Hepatocyte (in vitro differentiated cells): ENCODE measurements around the gene TAPT1. TPM values are rescaled to one million over a fixed set of nuclear protein-coding genes. Genes with fewer than 3 reads are reported as not detected.

Experiments used
- DNase-seq: peaks from one replicate; pipeline ENCODE4 v3.0.0-alpha.2; 2016; ENCODE audit warnings: low spot score
- H2AFZ ChIP-seq: fragments of 200-600 bp; sonication (generic); 2 replicates; pipeline ENCODE4 v1.6.0; 2016; ENCODE audit warnings: antibody characterized with exemption, mild to moderate bottlenecking
- H3K27ac ChIP-seq: fragments of 200-600 bp; sonication (generic); 2 replicates; pipeline ENCODE4 v1.5.1; 2016; ENCODE audit warnings: mild to moderate bottlenecking
- H3K27me3 ChIP-seq: fragments of 200-600 bp; sonication (generic); 2 replicates; pipeline ENCODE4 v1.6.1; 2016
- H3K36me3 ChIP-seq: fragments of 200-600 bp; sonication (generic); replicated peaks from 2 replicates; pipeline ENCODE4 v1.5.1; 2016; ENCODE audit warnings: low read depth; ENCODE audit not compliant: insufficient read depth
- H3K4me1 ChIP-seq: fragments of 200-600 bp; sonication (generic); 2 replicates; pipeline ENCODE4 v1.5.1; 2016; ENCODE audit warnings: mild to moderate bottlenecking, moderate library complexity; ENCODE audit not compliant: insufficient read depth
- H3K4me2 ChIP-seq: fragments of 200-600 bp; sonication (generic); 2 replicates; pipeline ENCODE4 v1.6.0; 2016
- H3K4me3 ChIP-seq: fragments of 200-600 bp; sonication (generic); 2 replicates; pipeline ENCODE4 v1.5.1; 2016; ENCODE audit warnings: mild to moderate bottlenecking
- H3K79me2 ChIP-seq: fragments of 200-600 bp; sonication (generic); 2 replicates; pipeline ENCODE4 v1.6.0; 2017; ENCODE audit warnings: mild to moderate bottlenecking
- H3K9me2 ChIP-seq: fragments of 200-600 bp; sonication (generic); replicated peaks from 2 replicates; pipeline ENCODE4 v1.6.0; 2017; ENCODE audit warnings: mild to moderate bottlenecking; ENCODE audit not compliant: insufficient read depth
- H3K9me3 ChIP-seq: fragments of 200-600 bp; sonication (generic); 2 replicates; pipeline ENCODE4 v1.5.1; 2016; ENCODE audit warnings: low read depth, mild to moderate bottlenecking
- H4K20me1 ChIP-seq: fragments of 200-600 bp; sonication (generic); 2 replicates; pipeline ENCODE4 v1.6.0; 2016; ENCODE audit warnings: mild to moderate bottlenecking; ENCODE audit not compliant: insufficient read depth, poor library complexity, severe bottlenecking
- EZH2 ChIP-seq: fragments of 200-600 bp; sonication (generic); IDR thresholded peaks from 2 replicates; pipeline ENCODE4 v1.6.1; 2016; ENCODE audit warnings: antibody characterized with exemption, mild to moderate bottlenecking, borderline replicate concordance
- EZH2phosphoT487 ChIP-seq: fragments of 200-600 bp; sonication (generic); IDR thresholded peaks from one replicate; pipeline ENCODE4 v1.6.1; 2018; ENCODE audit warnings: antibody characterized with exemption, mild to moderate bottlenecking, low read depth, moderate library complexity; ENCODE audit not compliant: unreplicated experiment, severe bottlenecking
- WGBS: methylation state at CpG from one replicate; pipeline ENCODE4 v1.1.6; 2016; ENCODE audit warnings: low lambda C conversion rate; ENCODE audit errors: missing lambda C conversion rate; 5-methylcytosine and 5-hydroxymethylcytosine counted together
- polyA plus RNA-seq: library from polyadenylated mRNA; unstranded; fragments of >200 nt; fragmentation: Nextera tagmentation; extraction: Ambion mirVana; gene quantifications from 2 replicates; pipeline ENCODE4 v1.2.1, GENCODE V29; 2016
- total RNA-seq: library from RNA; depleted of rRNA; stranded (reverse); fragments of >200 nt; gene quantifications from 2 replicates; pipeline ENCODE4 v1.2.3, GENCODE V29; 2014
- TF ChIP-seq, protein P1 (sequence below): fragments of 200-600 bp; sonication (generic); IDR thresholded peaks from 2 replicates; pipeline ENCODE4 v1.5.1; 2016; ENCODE audit warnings: antibody characterized with exemption, mild to moderate bottlenecking; ENCODE audit not compliant: poor library complexity

TAPT1 gene
- total and polyA plus RNA-seq, 2 experiments from 2014 or later = 12.9 to 19.3 TPM

DNA sequence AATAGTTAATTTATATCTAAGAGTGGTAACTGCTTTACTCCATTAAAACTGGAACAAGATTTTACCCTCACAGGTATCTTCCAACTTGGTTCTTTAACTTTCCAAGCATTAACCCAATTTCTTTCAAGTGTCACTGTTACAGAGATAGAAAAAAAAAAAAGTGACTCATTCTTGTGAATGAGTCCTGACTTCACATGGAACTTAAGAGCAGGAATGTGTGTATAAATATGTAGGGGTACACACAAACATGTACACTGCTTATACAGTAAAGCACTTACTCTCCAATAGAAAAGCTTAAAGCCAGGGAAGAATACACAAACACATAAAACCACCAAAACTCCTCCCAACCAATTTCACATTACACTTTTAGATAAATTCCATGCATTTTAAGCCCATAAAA lies 38.8 kb downstream of the TAPT1 start:
- DNase-seq = no peak
- Histone ChIP-seq H3K4me2 (no peak overlapping the region), H3K27me3 (no peaks in the 10 kb centered on the region), H3K4me1 (no peaks in the 10 kb centered on the region), H3K79me2 (no peaks in the 10 kb centered on the region), H3K9me3 (no peaks in the 10 kb centered on the region), H2AFZ (no peak overlapping the region), H4K20me1 (no peaks in the 10 kb centered on the region), H3K4me3 (no peak overlapping the region), H3K27ac (no peak overlapping the region), H3K36me3 (no peaks in the 10 kb centered on the region), H3K9me2 (no peaks in the 10 kb centered on the region)
- no peak for TF ChIP-seq EZH2

DNA sequence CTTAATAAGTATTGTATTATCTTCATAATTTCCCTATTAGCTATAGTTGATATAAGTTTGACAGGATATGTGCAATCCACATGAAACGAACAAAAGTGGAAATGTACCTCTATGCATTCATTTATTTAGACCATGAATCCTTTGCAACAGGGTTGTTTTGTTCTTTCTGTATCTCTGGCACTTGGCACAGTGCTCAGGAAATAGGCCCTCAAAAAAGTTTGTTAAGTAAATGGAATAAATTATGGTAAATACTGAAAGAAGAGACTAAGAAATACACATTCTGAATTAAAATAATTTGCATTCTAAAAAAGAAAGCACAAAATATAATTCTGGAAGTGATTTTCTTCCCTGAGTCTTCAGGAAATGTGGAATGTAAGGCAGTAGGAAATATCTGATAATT lies 39.3 kb downstream of the TAPT1 start:
- H3K4me3 ChIP-seq = no peak overlapping the region
- no peak overlapping the region for H2AFZ ChIP-seq
- H3K9me2 ChIP-seq = no peaks in the 10 kb centered on the region
- no peaks in the 10 kb centered on the region for H3K4me1 ChIP-seq
- H3K36me3 ChIP-seq = no peaks in the 10 kb centered on the region
- H3K27ac ChIP-seq = no peak overlapping the region
- no peak overlapping the region for H3K4me2 ChIP-seq
- TF ChIP-seq, protein P1, sequence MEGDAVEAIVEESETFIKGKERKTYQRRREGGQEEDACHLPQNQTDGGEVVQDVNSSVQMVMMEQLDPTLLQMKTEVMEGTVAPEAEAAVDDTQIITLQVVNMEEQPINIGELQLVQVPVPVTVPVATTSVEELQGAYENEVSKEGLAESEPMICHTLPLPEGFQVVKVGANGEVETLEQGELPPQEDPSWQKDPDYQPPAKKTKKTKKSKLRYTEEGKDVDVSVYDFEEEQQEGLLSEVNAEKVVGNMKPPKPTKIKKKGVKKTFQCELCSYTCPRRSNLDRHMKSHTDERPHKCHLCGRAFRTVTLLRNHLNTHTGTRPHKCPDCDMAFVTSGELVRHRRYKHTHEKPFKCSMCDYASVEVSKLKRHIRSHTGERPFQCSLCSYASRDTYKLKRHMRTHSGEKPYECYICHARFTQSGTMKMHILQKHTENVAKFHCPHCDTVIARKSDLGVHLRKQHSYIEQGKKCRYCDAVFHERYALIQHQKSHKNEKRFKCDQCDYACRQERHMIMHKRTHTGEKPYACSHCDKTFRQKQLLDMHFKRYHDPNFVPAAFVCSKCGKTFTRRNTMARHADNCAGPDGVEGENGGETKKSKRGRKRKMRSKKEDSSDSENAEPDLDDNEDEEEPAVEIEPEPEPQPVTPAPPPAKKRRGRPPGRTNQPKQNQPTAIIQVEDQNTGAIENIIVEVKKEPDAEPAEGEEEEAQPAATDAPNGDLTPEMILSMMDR = no peak
- TF ChIP-seq EZH2 = no peak
- TF ChIP-seq EZH2phosphoT487 = no peak
- no peaks in the 10 kb centered on the region for H3K9me3 ChIP-seq
- H4K20me1 ChIP-seq = no peaks in the 10 kb centered on the region
- DNase-seq = no peak
- no peaks in the 10 kb centered on the region for H3K27me3 ChIP-seq
- H3K79me2 ChIP-seq = no peaks in the 10 kb centered on the region
- 94% methylated on average over 1 of the region's 1 CpG for WGBS

DNA sequence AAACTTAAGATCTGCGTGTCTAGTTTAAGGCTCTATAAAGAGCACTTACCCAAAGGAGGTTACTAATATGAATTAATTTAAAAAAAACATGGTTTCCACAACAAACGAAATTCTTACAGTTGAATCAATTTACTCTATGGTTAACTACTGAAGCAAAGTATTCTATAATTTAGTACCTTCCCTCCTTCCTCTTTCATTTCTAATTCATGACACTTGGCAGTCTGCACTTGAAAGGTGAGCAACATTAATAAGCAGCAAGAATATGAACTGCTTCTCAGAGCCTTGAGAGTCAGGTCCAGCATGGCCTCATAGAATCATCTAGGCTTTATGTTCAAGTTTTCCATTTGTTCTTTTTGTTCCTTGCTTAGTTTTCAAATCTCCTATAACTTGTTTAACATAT lies 42.7 kb downstream of the TAPT1 start:
- Histone ChIP-seq H3K79me2 (no peaks in the 10 kb centered on the region), H2AFZ (no peak overlapping the region), H3K27ac (no peak overlapping the region), H3K36me3 (no peaks in the 10 kb centered on the region), H3K9me2 (no peaks in the 10 kb centered on the region), H4K20me1 (no peaks in the 10 kb centered on the region), H3K27me3 (no peaks in the 10 kb centered on the region), H3K4me3 (no peak overlapping the region), H3K4me1 (no peaks in the 10 kb centered on the region), H3K9me3 (no peaks in the 10 kb centered on the region), H3K4me2 (no peak overlapping the region)
- no peak for DNase-seq
- WGBS = 78% methylated on average over 2 of the region's 2 CpGs
- TF ChIP-seq EZH2 (no peak), EZH2phosphoT487 (no peak)
- TF ChIP-seq, protein P1 = no peak

GRCh38 chr4:16176621-16177020 lies 49.6 kb downstream of the TAPT1 start:
- Histone ChIP-seq H3K79me2 (no peaks in the 10 kb centered on the region), H3K4me2 (no peak overlapping the region), H3K9me3 (no peaks in the 10 kb centered on the region), H4K20me1 (no peaks in the 10 kb centered on the region), H3K36me3 (no peaks in the 10 kb centered on the region), H3K9me2 (no peaks in the 10 kb centered on the region), H3K4me1 (no peaks in the 10 kb centered on the region), H3K4me3 (no peak overlapping the region), H3K27ac (no peak overlapping the region), H3K27me3 (no peaks in the 10 kb centered on the region), H2AFZ (no peak overlapping the region)
- WGBS = 90% methylated on average over 6 of the region's 6 CpGs
- TF ChIP-seq, protein P1 = no peak
- no peak for TF ChIP-seq EZH2phosphoT487
- TF ChIP-seq EZH2 = no peak
- DNase-seq = no peak
